Stimulated activated naive B cell treated with anti-CD40 and anti-IgM and Interleukin-4, amounts not matched to agents 10 μg/mL and 1 μg/mL and 100 μg/mL, for 72 hours (primary cell): ENCODE results near the gene NRXN3.

Source experiments
- ATAC-seq, 2 donors: fragments of 150-1000 bp; cut with Tn5 transposase; replicated peaks; 2 replicates each; pipeline ENCODE4 v1.10.0; 2021; ENCODE audit warnings: moderate library complexity in 1 of 2
- DNase-seq: peaks from one replicate; pipeline ENCODE4 v3.0.0; 2021
- H3K27ac Mint-ChIP-seq: one replicate; pipeline ENCODE4 v1.8.0; 2022; ENCODE audit warnings: mild to moderate bottlenecking, mixed read lengths
- H3K27me3 Mint-ChIP-seq, 2 donors: one replicate each; pipeline ENCODE4 v1.8.0; 2022; ENCODE audit warnings: mixed read lengths in 2 of 2
- H3K36me3 Mint-ChIP-seq, 2 donors: one replicate each; pipeline ENCODE4 v1.8.0; 2022; ENCODE audit warnings: mixed read lengths in 2 of 2, mild to moderate bottlenecking in 1 of 2
- H3K4me1 Mint-ChIP-seq, 2 donors: one replicate each; pipeline ENCODE4 v1.8.0; 2022; ENCODE audit warnings: mixed read lengths in 2 of 2, mild to moderate bottlenecking in 1 of 2
- H3K4me3 Mint-ChIP-seq, 2 donors: one replicate each; pipeline ENCODE4 v1.8.0; 2022; ENCODE audit warnings: mild to moderate bottlenecking in 2 of 2, mixed read lengths in 2 of 2, moderate library complexity in 1 of 2
- H3K9me3 Mint-ChIP-seq, 2 donors: one replicate each; pipeline ENCODE4 v1.8.0; 2022; ENCODE audit warnings: mixed read lengths in 2 of 2, mild to moderate bottlenecking in 1 of 2

NRXN3 gene

GRCh38 chr14:78611796-78612571 lies 441.8 kb downstream of the NRXN3 start:
- Mint-ChIP-seq H3K4me3 (no peak overlapping the region), H3K27ac (no peak overlapping the region), H3K9me3 (no peaks in the 10 kb centered on the region), H3K36me3 (no peaks in the 10 kb centered on the region), H3K4me1 (peaks cover 0 to 7% of the 10 kb centered on the region in 2 donors), H3K27me3 (peaks cover 11 to 17% of the 10 kb centered on the region in 2 donors)
- no peak for DNase-seq
- no peak for ATAC-seq

- Mint-ChIP-seq H3K4me3 (no peak overlapping the region), H3K9me3 (no peaks in the 10 kb centered on the region), H3K27me3 (peaks cover 11 to 17% of the 10 kb centered on the region in 2 donors), H3K36me3 (no peaks in the 10 kb centered on the region), H3K4me1 (peaks cover 0 to 7% of the 10 kb centered on the region in 2 donors), H3K27ac (no peak overlapping the region)
- ATAC-seq (no peak), DNase-seq (no peak)
These were observed 442.5 kb downstream of the NRXN3 start for GRCh38 chr14:78612666-78613065.

GRCh38 chr14:78614593-78614992 lies 444.4 kb downstream of the NRXN3 start:
- no peak overlapping the region for H3K27ac Mint-ChIP-seq
- DNase-seq (no peak), ATAC-seq (no peak)
- H3K36me3 Mint-ChIP-seq: no peaks in the 10 kb centered on the region
- no peak overlapping the region for H3K4me3 Mint-ChIP-seq
- H3K9me3 Mint-ChIP-seq: no peaks in the 10 kb centered on the region
- peaks cover 11 to 12% of the 10 kb centered on the region in 2 donors for H3K27me3 Mint-ChIP-seq
- no peaks in the 10 kb centered on the region for H3K4me1 Mint-ChIP-seq

GRCh38 chr14:78617735-78618134 lies 447.6 kb downstream of the NRXN3 start:
- no peaks in the 10 kb centered on the region for H3K36me3 Mint-ChIP-seq
- DNase-seq: no peak
- H3K9me3 Mint-ChIP-seq: no peaks in the 10 kb centered on the region
- H3K4me1 Mint-ChIP-seq: no peaks in the 10 kb centered on the region
- H3K27ac Mint-ChIP-seq: no peak overlapping the region
- no peak overlapping the region for H3K4me3 Mint-ChIP-seq
- no peak for ATAC-seq
- H3K27me3 Mint-ChIP-seq: no peaks in the 10 kb centered on the region

- Mint-ChIP-seq H3K4me3 (no peak overlapping the region), H3K27me3 (no peaks in the 10 kb centered on the region), H3K9me3 (no peaks in the 10 kb centered on the region), H3K36me3 (no peaks in the 10 kb centered on the region), H3K4me1 (no peaks in the 10 kb centered on the region), H3K27ac (no peak overlapping the region)
- DNase-seq (no peak), ATAC-seq (no peak)
These were observed 448.2 kb downstream of the NRXN3 start for GRCh38 chr14:78618368-78618767.

- Mint-ChIP-seq H3K4me3 (no peak overlapping the region), H3K27ac (no peak overlapping the region), H3K4me1 (no peaks in the 10 kb centered on the region), H3K36me3 (no peaks in the 10 kb centered on the region), H3K27me3 (peaks cover 0 to 3% of the 10 kb centered on the region in 2 donors), H3K9me3 (peaks cover 0 to 2% of the 10 kb centered on the region in 2 donors)
- ATAC-seq: no peak
- no peak for DNase-seq
These were observed 456.9 kb downstream of the NRXN3 start for GRCh38 chr14:78627114-78627513.

GRCh38 chr14:78631551-78631950 lies 461.4 kb downstream of the NRXN3 start:
- peaks cover 0 to 2% of the 10 kb centered on the region in 2 donors for H3K9me3 Mint-ChIP-seq
- H3K4me3 Mint-ChIP-seq: no peak overlapping the region
- H3K36me3 Mint-ChIP-seq: no peaks in the 10 kb centered on the region
- H3K27ac Mint-ChIP-seq: no peak overlapping the region
- peaks cover 4% of the 10 kb centered on the region in 2 donors for H3K27me3 Mint-ChIP-seq
- no peaks in the 10 kb centered on the region for H3K4me1 Mint-ChIP-seq
- ATAC-seq: no peak
- DNase-seq: no peak

GRCh38 chr14:78633752-78634151 lies 463.6 kb downstream of the NRXN3 start:
- H3K36me3 Mint-ChIP-seq: no peaks in the 10 kb centered on the region
- H3K4me3 Mint-ChIP-seq: no peak overlapping the region
- H3K27me3 Mint-ChIP-seq: peaks cover 4 to 9% of the 10 kb centered on the region in 2 donors
- no peak for ATAC-seq
- H3K4me1 Mint-ChIP-seq: no peaks in the 10 kb centered on the region
- H3K27ac Mint-ChIP-seq: no peak overlapping the region
- H3K9me3 Mint-ChIP-seq: peaks cover 0 to 2% of the 10 kb centered on the region in 2 donors
- no peak for DNase-seq

- no peak for ATAC-seq
- Mint-ChIP-seq H3K9me3 (peaks cover 0 to 2% of the 10 kb centered on the region in 2 donors), H3K4me1 (no peaks in the 10 kb centered on the region), H3K27me3 (peaks cover 4 to 9% of the 10 kb centered on the region in 2 donors), H3K4me3 (no peak overlapping the region), H3K27ac (no peak overlapping the region), H3K36me3 (no peaks in the 10 kb centered on the region)
- DNase-seq: no peak
These were observed 467.3 kb downstream of the NRXN3 start for GRCh38 chr14:78637489-78637888.

- Mint-ChIP-seq H3K27me3 (peaks cover 4 to 9% of the 10 kb centered on the region in 2 donors), H3K4me3 (no peak overlapping the region), H3K9me3 (peaks cover 0 to 2% of the 10 kb centered on the region in 2 donors), H3K36me3 (no peaks in the 10 kb centered on the region), H3K4me1 (no peaks in the 10 kb centered on the region), H3K27ac (no peak overlapping the region)
- DNase-seq (no peak), ATAC-seq (no peak)
These were observed 467.8 kb downstream of the NRXN3 start for GRCh38 chr14:78637908-78638475.

GRCh38 chr14:78638926-78639325 lies 468.8 kb downstream of the NRXN3 start:
- ATAC-seq: no peak

GRCh38 chr14:78644824-78645559 lies 474.8 kb downstream of the NRXN3 start:
- H3K27ac Mint-ChIP-seq: no peak overlapping the region
- no peak for DNase-seq
- H3K4me1 Mint-ChIP-seq: no peaks in the 10 kb centered on the region
- H3K9me3 Mint-ChIP-seq: no peaks in the 10 kb centered on the region
- ATAC-seq: no peak
- H3K36me3 Mint-ChIP-seq: no peaks in the 10 kb centered on the region
- H3K4me3 Mint-ChIP-seq: no peak overlapping the region
- H3K27me3 Mint-ChIP-seq: peaks cover 5 to 7% of the 10 kb centered on the region in 2 donors

More at GRCh38 chr14:78638926-78639325, 468.8 kb downstream of the NRXN3 start:
- Mint-ChIP-seq H3K27me3 (peaks cover 4 to 9% of the 10 kb centered on the region in 2 donors), H3K4me1 (no peaks in the 10 kb centered on the region), H3K36me3 (no peaks in the 10 kb centered on the region), H3K4me3 (no peak overlapping the region), H3K9me3 (peaks cover 0 to 2% of the 10 kb centered on the region in 2 donors), H3K27ac (no peak overlapping the region)
- DNase-seq: no peak

- H3K4me3 Mint-ChIP-seq: no peak overlapping the region
- DNase-seq (no peak), ATAC-seq (no peak)
- H3K4me1 Mint-ChIP-seq: no peaks in the 10 kb centered on the region
- H3K9me3 Mint-ChIP-seq: no peaks in the 10 kb centered on the region
- no peaks in the 10 kb centered on the region for H3K36me3 Mint-ChIP-seq
- H3K27ac Mint-ChIP-seq: no peak overlapping the region
- peaks cover 8 to 11% of the 10 kb centered on the region in 2 donors for H3K27me3 Mint-ChIP-seq
These were observed 482.6 kb downstream of the NRXN3 start for GRCh38 chr14:78652727-78653126.

GRCh38 chr14:78653173-78653572 lies 483.0 kb downstream of the NRXN3 start:
- Mint-ChIP-seq H3K9me3 (no peaks in the 10 kb centered on the region), H3K36me3 (no peaks in the 10 kb centered on the region), H3K4me3 (no peak overlapping the region), H3K4me1 (no peaks in the 10 kb centered on the region), H3K27me3 (peaks cover 8 to 11% of the 10 kb centered on the region in 2 donors), H3K27ac (no peak overlapping the region)
- no peak for DNase-seq
- ATAC-seq: no peak
